Stromal cell of bone marrow (primary cell): ENCODE results near the gene MEIS1.

Experiments used
- DNase-seq: peaks from one replicate; pipeline ENCODE4 v3.0.0-alpha.2; 2012; ENCODE audit warnings: low read depth

MEIS1 gene

GRCh38 chr2:66566726-66567399 is 131.9 kb downstream of the MEIS1 start:
- no peak for DNase-seq

- no peak for DNase-seq
Observed at GRCh38 chr2:66567729-66568128, 132.8 kb downstream of the MEIS1 start.

GRCh38 chr2:66568650-66569300 is 133.8 kb downstream of the MEIS1 start:
- DNase-seq, result no peak

- peak; percentile 59 for DNase-seq
Observed at GRCh38 chr2:66569321-66569851, 134.5 kb downstream of the MEIS1 start.

GRCh38 chr2:66569974-66570373 is 135.0 kb downstream of the MEIS1 start:
- DNase-seq, result no peak

GRCh38 chr2:66570471-66570870 is 135.5 kb downstream of the MEIS1 start:
- no peak for DNase-seq

- no peak for DNase-seq
Observed at GRCh38 chr2:66571918-66572317, 137.0 kb downstream of the MEIS1 start.

- DNase-seq, result no peak
Observed at GRCh38 chr2:66572391-66572790, 137.5 kb downstream of the MEIS1 start.

GRCh38 chr2:66573416-66573815 is 138.5 kb downstream of the MEIS1 start:
- DNase-seq, result no peak

GRCh38 chr2:66573821-66574233 is 138.9 kb downstream of the MEIS1 start:
- DNase-seq, result no peak

- peak; percentile 72 for DNase-seq
Observed at GRCh38 chr2:66574701-66575624, 140.0 kb downstream of the MEIS1 start.

GRCh38 chr2:66575625-66576310 is 140.8 kb downstream of the MEIS1 start:
- DNase-seq, result no peak

GRCh38 chr2:66576311-66576560 is 141.3 kb downstream of the MEIS1 start:
- no peak for DNase-seq

- no peak for DNase-seq
Observed at GRCh38 chr2:66576561-66577320, 141.8 kb downstream of the MEIS1 start.

- no peak for DNase-seq
Observed at GRCh38 chr2:66577321-66578053, 142.6 kb downstream of the MEIS1 start.

- no peak for DNase-seq
Observed at GRCh38 chr2:66578054-66578686, 143.2 kb downstream of the MEIS1 start.

GRCh38 chr2:66578687-66579106 is 143.8 kb downstream of the MEIS1 start:
- DNase-seq, result no peak

- DNase-seq, result no peak
Observed at GRCh38 chr2:66579186-66580126, 144.5 kb downstream of the MEIS1 start.
